Activated naive CD8-positive, alpha-beta T cell treated with anti-CD3 and anti-CD28 coated beads, Interleukin-2, amount 50 U/mL, for 16 hours (primary cell): ENCODE results near the gene CRYZ.
"Not testable (repeated sequence)": the region's sequence is repeated elsewhere in the genome, so short reads cannot be mapped to it uniquely, and the experiment has no call there.

ENCODE experiments used
- DNase-seq: peaks from one replicate; pipeline ENCODE4 v3.0.0-alpha.2; 2020; ENCODE audit warnings: low read depth, low spot score

Gene CRYZ

DNA sequence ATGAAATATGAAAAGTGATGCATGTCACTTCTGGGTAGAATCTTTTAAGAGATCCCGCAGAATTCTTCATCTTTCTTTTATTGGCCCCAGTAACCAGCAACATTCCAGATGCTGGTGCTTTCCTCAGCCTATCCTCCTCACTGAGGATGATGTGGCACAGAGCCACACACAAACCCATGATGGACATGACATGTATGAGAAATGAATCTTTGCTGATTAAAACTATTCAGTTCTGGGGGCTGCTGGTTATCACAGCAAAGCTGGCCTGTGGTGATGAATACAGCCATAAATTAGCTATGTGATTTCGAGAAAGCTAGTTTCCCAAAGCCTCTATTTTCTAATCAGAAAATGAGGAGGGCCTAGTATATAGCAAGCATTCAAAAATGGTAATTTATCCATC, 51.0 kb downstream of the CRYZ start:
- no peak for DNase-seq

DNA sequence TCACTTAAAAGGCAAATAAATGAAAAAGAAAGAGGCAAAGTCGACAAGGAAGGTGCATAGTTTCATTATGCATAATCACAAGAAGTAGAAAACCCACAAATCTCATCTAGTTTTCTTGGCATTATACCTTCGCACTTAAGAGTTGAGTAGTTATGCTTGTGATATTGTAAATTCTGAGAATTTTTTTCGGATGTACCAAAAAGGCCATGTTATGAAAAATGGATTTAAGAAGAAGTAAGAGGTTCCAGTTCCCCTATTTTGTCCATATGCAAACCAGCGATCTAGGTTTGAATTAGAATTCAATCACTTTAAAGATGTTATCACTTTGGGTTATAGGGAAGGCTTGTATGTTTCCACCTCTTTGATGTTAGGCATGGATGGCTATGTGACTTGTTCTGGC, 51.4 kb downstream of the CRYZ start:
- DNase-seq: no peak

DNA sequence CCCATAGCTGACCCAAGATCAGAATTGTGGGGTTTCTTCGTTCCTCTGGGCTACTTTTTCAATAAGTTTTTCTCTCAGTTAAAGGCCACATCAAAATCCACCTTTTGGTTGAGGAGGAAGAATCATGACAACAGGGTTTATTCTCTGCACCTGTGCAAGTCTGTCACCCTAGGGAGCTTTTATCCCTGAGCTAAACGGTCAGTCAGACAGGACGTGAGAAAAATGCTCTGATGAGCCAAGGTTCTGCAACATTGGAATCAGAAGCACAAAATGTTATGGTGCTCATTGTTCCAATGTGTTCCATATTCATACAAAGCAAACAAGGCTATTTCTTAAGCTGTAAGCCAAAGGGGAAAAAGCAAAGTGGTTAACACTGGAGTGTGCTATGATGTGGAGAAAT, 51.8 kb downstream of the CRYZ start:
- DNase-seq: no peak

DNA sequence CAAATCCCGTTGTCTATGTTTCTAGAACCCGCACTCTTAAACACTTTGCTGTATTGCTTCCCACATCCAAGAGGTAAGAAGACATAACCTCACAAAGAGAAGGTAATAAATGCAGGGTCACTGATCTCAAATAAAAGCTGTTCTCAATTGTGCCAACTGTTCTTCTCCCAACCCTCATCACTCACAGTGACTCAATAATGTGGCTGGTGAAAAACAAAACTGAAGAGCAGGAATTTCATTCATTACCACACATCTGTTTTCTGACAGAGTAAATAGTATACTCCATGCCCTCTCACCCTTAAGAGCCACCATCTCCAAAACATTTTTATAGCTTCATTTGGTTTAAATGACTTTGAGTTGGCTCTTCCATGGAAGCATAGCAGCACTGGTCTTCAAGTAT, 53.0 kb downstream of the CRYZ start:
- no peak for DNase-seq

DNA sequence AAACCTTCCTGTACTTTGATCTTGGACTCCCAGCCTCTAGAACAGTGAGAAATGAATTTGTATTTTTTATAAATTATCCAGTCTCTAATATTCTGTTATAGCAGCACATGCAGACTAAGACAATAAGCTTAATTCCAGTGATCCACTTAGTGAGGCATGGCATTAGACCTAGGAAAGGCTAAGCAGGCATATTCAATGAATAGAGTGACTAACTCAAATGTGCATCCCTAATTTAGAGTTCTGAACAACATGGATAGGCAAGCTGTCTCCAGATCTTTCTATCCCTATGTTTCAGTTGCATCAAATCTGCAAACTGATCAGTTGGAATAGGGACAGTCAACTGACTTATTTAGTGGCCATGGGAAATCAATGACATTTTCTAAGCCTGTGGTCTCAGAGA, 54.9 kb downstream of the CRYZ start:
- no peak for DNase-seq

DNA sequence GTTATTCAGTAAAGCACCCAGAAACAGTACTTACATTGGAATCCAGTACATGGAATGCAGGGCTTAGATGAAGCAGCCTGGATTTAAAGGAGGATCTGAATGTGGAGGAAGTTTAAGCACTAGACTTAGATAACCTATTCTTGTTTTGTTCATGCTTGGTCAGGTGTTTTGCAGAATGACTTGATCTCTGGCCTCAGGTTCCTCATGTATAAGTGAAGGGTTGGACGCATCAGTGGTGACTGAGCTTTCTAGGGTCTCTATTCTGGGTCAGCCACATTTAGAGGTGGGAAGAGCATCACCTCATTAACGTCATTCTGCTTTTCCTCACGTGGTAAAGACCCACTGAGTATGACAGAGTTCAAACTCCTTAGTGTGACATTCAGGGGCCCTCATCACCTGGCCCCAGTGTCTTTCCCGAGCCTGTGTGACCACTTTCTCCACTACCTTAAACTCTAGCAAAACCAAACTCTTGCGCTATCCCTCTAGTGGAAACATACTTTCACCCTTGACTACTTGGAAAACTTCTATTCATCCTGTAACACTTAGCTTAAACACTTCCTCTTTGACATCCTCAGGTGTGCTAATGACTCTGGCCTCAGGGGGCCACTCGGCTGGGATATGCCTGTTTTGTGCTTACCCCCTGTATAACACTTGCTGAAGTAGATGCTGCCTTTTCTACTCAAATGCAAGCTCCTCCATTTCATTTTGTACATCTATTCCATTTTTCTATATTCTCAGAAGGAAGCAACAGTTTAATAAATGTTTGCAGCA, 58.4 kb downstream of the CRYZ start:
- DNase-seq: no peak

DNA sequence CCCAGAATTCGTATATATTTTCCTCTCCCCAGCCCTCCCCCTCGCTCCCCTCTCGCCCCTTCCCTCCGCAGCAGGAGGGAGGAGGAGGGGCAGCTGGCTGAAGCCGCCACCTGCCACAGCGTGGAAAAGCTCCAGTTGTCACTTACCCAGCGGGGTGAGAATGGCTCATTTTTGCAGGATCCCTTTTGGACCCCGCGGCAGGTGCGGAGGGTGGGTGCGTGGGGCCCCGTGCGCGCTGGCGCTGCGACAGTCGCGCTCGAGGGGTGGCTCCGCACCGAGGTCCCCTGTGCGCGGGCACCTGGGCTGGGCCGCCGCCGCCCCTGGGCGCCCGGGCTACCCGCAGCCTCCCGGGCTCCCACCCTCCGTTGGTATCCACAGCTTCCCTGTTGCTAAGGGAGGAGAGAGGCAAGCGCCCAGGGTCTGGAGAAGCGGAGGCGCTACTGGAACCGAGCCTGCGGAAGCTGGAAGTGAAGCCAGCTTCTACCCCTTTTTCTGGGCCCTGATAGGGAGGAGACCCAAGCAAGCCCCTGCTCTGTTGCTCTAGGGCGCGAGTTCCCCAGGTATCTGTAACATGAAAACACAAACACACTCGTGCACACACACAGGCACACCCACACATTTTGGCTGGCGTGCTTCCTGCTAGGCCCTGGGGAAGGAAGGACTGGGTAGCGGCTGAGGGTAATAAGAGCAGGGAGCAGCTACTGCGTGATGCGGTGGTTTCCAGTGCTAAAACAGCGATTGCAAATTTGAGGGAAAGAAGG, 59.3 kb downstream of the CRYZ start, which contains the start of gene ERICH3:
TSS of gene ERICH3 (minus strand) at position 442 of the 761 bp plus-strand sequence. CDS start at position 169, 273 bp downstream.
- DNase-seq: no peak

DNA sequence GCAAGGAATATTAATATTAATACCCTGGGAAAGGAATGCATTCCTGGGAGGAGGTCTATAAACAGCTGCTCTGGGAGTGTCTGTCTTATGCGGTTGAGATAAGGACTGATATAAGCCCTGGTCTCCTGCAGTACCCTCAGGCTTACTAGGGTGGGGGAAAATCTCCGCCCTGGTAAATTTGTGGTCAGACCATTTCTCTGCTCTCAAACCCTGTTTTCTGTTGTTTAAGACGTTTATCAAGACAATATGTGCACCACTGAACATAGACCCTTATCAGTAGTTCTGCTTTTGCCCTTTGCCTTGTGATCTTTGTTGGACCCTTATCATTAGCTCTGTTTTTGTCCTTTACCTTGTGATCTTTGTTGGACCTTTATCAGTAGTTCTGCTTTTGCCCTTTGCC, 62.0 kb downstream of the CRYZ start:
- not testable (repeated sequence) for DNase-seq
